NOMO-1 treated with DMSO at 0.1 percent for 48 hours (cell line): ENCODE data around the gene LRFN3.
"Not testable (repeated sequence)": the region's sequence is repeated elsewhere in the genome, so short reads cannot be mapped to it uniquely, and the experiment has no call there.

Experiments used
- DNase-seq: peaks from one replicate; lab custom pipeline; 2025; ENCODE audit not compliant: unreplicated experiment; lab: John Stamatoyannopoulos, UW

Gene LRFN3

GRCh38 chr19:35904311-35905068, 31.7 kb upstream of the LRFN3 start:
- DNase-seq, result peak; percentile 67

GRCh38 chr19:35905178-35905727, 30.9 kb upstream of the LRFN3 start:
- DNase-seq, result no peak

DNA sequence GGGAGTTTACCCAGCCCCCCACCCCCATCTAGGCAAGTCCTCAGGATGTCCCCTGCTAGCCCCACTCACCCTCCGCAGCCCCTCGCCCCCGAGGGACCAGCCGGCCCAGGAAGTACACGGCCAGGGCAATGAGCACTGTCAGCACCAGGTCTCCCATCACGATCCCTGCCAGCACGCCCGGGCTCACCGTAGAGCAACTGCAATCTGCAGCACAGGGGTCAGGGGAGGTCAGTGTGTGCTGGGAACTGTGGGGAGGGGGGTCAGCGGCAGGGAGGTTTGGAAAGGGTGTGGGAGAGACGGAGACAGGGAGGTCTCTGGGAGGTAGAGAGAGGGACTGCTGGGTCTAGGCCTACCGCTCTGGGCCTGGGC, 28.8 kb upstream of the LRFN3 start:
- DNase-seq, result no peak

DNA sequence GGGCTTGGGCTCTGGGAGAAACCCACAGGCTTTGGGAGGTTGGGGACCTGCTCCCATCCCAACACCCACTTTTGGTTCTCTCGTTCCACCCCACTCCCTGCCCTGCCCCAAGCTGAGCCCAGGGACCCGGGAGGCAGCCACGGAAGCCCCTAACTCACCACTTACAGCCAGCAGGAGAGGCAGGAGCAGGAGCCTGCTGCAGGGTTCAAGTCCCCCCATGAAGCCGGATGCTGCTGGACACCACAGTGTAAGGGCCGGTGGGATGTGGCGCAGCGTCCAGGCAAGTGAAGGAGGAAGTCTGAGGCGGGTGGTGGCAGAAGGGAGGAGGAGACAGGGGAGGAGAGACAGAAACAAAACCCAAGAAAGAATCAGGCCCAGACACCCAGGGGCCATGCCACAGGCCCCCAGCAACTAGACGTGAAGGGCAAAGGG, 28.1 kb upstream of the LRFN3 start, which contains the start of gene TYROBP:
TSS of gene TYROBP (minus strand) at position 286 of the 432 bp plus-strand sequence. CDS start at position 219, 67 bp downstream.
- DNase-seq, result peak; percentile 59

DNA sequence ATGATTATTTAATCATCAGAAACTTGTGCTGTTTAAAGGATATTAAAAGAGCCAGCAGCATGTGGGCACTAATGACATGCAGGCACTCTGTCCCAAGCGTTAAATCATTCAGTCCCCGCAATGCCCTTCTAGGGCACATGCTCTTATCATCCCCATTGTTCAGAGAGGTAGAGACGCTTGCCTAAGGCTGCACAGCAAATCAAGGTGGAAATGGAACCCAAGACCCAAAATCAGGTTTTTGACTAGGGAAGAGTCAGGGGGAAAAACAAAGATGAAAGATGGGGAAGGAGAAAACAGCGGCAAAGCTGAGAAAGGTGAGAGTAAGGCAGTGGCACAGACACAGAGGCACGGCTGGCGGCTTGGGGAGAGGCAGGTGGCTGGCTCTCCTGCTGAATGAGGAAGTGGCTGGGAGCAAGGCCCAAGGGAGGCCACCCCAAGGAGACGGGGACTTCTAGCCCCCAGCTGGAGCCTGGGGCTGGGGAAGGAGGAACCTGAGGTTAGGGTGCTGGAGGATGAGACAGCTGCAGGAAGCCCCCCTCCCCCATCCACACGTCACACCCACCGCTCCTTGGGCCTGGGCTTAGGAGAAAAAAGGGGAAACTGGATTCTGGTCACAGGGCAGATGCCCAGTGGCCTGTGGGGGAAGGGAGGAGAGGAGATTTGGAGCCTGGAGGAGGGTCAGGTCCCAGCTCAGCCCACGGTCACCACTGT, 27.0 kb upstream of the LRFN3 start:
- DNase-seq, result peak; percentile 98

DNA sequence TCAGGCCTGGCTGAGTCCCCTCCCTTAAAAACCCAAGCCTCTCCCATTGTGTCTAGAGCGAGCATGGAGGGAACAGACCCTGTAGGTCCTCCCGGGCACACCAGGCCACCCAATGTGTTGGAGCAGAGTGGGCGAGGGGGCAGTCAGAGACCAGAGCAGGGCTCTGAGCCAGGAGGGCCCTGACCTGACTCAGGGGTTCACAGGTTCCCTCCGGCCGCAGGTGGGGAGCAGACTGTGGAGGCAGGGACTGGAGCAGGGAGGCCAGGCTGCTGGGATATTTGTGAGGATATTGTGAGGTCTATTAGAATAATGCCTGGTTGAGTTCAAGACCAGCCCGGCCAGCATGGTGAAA, 26.5 kb upstream of the LRFN3 start:
- DNase-seq, result no peak

DNA sequence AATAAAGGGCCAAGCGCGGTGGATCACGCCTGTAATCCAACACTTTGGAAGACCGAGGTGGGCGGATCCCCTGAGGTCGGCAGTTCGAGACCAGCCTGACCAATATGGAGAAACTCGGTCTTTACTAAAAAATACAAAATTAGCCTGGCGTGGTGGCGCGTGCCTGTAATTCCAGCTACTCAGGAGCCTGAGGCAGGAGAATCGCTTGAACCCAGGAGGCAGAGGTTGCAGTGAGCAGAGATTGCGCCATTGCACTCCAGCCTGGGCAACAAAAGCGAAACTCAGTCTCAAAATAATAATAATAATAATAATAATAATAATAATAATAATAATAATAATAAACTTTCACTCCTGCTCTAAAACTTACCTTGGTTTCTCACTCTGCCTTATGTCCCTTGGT, 25.8 kb upstream of the LRFN3 start:
- DNase-seq, result not testable (repeated sequence)

DNA sequence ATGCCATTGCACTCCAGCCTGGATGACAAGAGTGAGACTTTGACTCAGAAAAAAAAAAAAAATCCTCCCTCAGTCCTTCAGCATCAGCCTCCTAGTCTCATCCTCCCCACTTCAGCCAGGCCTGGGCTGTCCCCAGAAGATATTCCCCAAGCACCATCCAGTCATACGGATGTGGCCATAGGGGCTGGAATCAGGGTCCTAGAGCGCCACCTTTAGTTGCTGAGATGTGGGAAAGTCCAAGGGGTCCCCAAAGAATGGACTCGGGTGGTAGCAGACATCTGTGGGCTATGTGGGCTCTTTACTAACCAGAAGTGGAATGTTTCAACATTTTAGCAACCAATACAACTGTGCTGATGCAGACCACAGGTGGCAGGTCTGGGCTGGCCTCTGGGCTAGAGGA, 25.0 kb upstream of the LRFN3 start:
- DNase-seq, result no peak

- DNase-seq, result no peak
Measured at GRCh38 chr19:35911790-35912189, 24.4 kb upstream of the LRFN3 start.

GRCh38 chr19:35913589-35913988, 22.6 kb upstream of the LRFN3 start:
- peak; percentile 25 for DNase-seq

- DNase-seq, result peak; percentile 13
Measured at GRCh38 chr19:35915443-35915842, 20.7 kb upstream of the LRFN3 start.

GRCh38 chr19:35919306-35919705, 16.9 kb upstream of the LRFN3 start:
- no peak for DNase-seq

GRCh38 chr19:35921012-35921411, 15.2 kb upstream of the LRFN3 start:
- DNase-seq, result no peak

DNA sequence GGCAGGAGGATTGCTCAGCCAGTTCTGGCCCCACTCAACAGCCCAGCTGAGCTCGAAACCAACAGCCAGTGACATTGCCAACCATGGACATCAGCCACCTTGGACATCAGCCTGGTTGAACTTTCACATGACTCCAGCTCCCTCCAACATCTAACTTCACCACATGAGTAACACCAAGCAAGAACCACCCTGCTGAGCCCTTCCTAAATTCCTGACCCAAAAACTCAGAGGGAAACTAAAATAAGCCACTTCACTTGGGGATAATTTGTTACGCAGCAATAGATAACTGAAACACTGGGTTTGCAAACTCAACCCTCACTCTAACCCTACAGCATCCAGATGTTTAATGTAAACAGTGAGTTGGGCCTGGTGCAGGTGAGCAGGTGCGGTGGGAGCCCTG, 10.7 kb upstream of the LRFN3 start:
- no peak for DNase-seq

- DNase-seq, result no peak
Measured at GRCh38 chr19:35928507-35928906, 7.7 kb upstream of the LRFN3 start.

GRCh38 chr19:35929876-35930275, 6.3 kb upstream of the LRFN3 start:
- DNase-seq, result peak; percentile 47

DNA sequence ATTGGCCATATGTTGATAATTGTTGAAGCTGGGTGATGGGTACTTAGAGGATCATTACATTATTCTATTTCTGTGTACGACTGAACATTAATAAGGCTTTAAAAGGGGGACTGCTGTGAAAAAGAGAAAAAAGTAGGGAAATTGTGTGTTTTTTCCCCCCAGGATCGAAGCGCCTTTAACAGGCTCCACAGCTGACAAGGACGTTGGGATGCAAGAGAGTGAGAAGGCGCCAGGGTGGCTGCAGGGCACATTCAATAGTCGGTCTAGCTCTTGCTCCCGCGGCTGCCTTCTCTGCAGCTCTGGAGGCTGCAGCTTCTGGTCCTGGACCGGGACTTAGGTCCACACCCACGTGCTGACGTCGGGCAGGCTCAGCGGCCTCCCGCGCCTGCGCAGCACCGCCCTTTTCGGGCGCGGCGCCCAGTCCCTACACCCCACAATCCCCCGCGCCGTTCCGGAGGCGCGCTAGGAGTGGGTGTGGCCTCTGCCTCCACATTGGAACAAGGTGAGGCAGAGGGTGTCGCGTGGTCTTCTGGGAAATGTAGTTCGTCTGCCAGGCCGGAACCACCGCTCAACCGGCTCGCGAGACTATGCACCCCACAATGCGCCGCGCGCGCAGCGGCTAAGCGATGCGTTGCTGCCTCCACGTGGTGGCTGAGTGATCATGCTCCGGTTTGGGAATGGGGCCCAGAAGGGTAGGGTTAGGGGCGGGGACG, 4.9 kb upstream of the LRFN3 start:
- DNase-seq, result peak; percentile 99

- no peak for DNase-seq
Measured at GRCh38 chr19:35931874-35932202, 4.3 kb upstream of the LRFN3 start.

GRCh38 chr19:35932291-35932936, 3.8 kb upstream of the LRFN3 start:
- DNase-seq, result no peak

GRCh38 chr19:35936738-35937268, 629 bp downstream of the LRFN3 start:
- DNase-seq, result no peak
